ENCODE measurements around the gene XDH. TPM values are rescaled to one million over a fixed set of nuclear protein-coding genes. Genes with fewer than 3 reads are reported as not detected.

Gene XDH
- total RNA-seq, 1 donor from 2014 or later = 0.05 TPM

DNA sequence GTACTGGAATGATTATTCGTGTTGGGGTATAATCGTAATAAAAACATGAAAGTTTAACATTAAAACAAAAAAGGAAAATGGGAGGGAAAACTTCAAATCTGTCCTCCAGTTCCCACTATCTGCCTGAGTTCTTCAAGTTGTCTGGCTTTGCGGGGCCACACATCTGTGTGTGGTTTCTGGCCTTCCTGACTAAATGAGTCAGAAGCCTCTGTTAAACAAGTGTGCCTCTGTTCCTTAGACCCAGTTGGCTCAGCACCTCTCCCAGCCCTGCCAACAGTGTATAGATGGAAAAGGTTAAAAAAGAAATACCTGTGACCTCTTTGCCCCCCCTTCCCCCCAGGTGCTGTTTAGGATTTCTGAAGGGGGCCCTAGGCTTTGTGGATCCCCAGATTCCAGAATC is 30.2 kb downstream of the XDH start:
- H3K27me3 ChIP-seq (ENCODE audit: low read depth) = peaks cover 7% of the 10 kb centered on the region
- intact Hi-C loops (cut with micrococcal nuclease) = no loop called here
- H3K36me3 ChIP-seq = no peaks in the 10 kb centered on the region
- no peaks in the 10 kb centered on the region for H3K9me3 ChIP-seq (replicated peaks)
- no peak overlapping the region for H3K4me3 ChIP-seq
- H3K4me1 ChIP-seq = no peaks in the 10 kb centered on the region
- TF ChIP-seq, protein P1, sequence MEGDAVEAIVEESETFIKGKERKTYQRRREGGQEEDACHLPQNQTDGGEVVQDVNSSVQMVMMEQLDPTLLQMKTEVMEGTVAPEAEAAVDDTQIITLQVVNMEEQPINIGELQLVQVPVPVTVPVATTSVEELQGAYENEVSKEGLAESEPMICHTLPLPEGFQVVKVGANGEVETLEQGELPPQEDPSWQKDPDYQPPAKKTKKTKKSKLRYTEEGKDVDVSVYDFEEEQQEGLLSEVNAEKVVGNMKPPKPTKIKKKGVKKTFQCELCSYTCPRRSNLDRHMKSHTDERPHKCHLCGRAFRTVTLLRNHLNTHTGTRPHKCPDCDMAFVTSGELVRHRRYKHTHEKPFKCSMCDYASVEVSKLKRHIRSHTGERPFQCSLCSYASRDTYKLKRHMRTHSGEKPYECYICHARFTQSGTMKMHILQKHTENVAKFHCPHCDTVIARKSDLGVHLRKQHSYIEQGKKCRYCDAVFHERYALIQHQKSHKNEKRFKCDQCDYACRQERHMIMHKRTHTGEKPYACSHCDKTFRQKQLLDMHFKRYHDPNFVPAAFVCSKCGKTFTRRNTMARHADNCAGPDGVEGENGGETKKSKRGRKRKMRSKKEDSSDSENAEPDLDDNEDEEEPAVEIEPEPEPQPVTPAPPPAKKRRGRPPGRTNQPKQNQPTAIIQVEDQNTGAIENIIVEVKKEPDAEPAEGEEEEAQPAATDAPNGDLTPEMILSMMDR (IDR thresholded peaks at IDR 0.05; ENCODE audit: borderline replicate concordance) = no peak
- DNase-seq = no peak
- H3K27ac ChIP-seq (replicated peaks) = no peak overlapping the region

DNA sequence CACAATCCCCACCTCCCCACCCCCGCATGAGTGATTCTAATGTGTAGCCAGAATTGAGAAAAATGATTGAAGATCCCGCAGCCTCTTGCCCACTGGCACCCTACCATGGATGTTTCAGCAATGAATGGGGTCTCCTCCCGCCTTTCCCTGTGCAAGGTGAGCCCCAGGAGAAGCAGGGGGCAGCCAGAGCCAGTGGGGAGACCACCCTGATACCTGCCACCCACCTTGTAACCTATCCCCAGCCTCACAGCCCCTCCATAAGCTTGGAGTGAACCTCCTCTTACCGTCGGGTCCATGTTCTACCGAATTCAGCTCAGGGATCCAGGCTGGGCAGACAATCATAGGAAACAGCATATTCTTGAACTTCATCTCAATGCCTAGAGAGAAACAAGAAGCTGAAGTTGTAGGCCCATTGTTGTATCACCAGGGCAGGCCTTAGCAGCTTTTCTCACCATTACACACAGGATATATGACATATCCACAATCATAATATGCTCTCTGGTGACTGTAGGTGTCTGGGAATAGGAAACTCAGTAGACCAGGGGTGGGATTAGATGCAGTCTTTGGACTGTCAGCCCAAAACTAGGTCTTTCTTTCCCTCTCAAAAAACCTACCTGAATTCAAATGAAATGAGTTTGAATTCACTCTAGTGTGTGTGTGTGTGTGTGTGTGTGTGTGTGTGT is 30.9 kb downstream of the XDH start:
- H3K4me1 ChIP-seq = no peaks in the 10 kb centered on the region
- TF ChIP-seq, protein P1 (IDR thresholded peaks at IDR 0.05; ENCODE audit: borderline replicate concordance) = no peak
- intact Hi-C loops (cut with micrococcal nuclease) = no loop called here
- peaks cover 3% of the 10 kb centered on the region for H3K27me3 ChIP-seq (ENCODE audit: low read depth)
- no peak overlapping the region for H3K27ac ChIP-seq (replicated peaks)
- H3K9me3 ChIP-seq (replicated peaks) = no peaks in the 10 kb centered on the region
- no peaks in the 10 kb centered on the region for H3K36me3 ChIP-seq
- H3K4me3 ChIP-seq = no peak overlapping the region
- no peak for DNase-seq

DNA sequence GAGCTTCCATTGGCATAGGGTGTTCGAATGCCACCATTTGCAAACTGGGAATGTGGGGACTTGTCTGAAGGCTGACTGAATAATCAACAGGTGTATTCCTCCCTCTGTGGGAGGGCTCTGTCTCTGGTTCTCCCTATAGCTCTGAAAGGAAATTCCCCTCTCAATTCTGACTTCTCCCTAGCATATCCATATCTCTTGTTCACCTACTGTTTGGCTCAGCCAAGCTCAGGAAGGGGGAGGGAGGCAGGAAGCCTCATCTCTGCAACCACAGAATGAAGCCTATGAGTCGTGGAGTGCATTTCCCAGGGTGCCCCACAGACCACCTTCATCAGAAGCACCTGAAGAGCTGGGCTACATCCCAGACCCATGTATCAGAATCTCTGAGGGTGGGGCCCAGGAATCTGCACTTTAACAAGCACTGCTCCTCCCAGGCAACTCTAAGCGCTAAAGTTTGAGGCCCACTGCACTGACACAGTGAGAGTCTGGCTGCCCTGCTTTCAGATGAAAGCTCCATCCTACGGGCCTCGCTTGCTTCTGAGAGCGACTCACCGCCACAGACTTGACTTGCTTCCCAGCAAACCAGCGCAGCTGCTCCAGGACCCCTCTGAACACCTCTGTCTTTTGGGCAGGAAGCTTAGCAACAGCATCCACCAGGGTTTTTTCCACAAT is 32.0 kb downstream of the XDH start:
- H3K4me3 ChIP-seq = no peak overlapping the region
- H3K4me1 ChIP-seq = no peaks in the 10 kb centered on the region
- TF ChIP-seq, protein P1 (IDR thresholded peaks at IDR 0.05; ENCODE audit: borderline replicate concordance) = no peak
- no peaks in the 10 kb centered on the region for H3K27me3 ChIP-seq (ENCODE audit: low read depth)
- H3K9me3 ChIP-seq (replicated peaks) = no peaks in the 10 kb centered on the region
- H3K36me3 ChIP-seq = no peaks in the 10 kb centered on the region
- H3K27ac ChIP-seq (replicated peaks) = no peak overlapping the region
- no peak for DNase-seq
- intact Hi-C loops (cut with micrococcal nuclease) = no loop called here

DNA sequence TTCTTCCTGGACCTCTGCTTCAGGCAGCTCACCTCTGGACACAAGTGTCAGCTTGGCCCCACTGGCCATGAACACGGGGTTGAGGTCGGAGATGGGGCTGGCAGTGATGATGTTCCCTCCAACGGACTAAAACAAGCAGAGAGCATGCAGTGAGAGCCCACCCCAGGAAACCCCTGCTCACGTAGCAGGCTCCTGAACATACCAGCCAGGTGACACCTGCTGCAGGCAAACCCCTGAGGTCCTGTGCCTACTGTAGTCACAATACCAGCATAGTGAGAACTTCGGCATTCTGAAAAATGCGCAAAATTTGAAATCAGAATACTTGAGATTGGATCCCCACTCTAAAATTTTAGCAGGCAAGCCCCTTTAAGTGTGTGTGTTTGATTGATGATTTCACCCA is 32.9 kb downstream of the XDH start:
- TF ChIP-seq, protein P1 (IDR thresholded peaks at IDR 0.05; ENCODE audit: borderline replicate concordance) = no peak
- H3K27ac ChIP-seq (replicated peaks) = no peak overlapping the region
- no peaks in the 10 kb centered on the region for H3K36me3 ChIP-seq
- intact Hi-C loops (cut with micrococcal nuclease) = no loop called here
- H3K4me3 ChIP-seq = no peak overlapping the region
- no peaks in the 10 kb centered on the region for H3K4me1 ChIP-seq
- H3K27me3 ChIP-seq (ENCODE audit: low read depth) = no peaks in the 10 kb centered on the region
- no peaks in the 10 kb centered on the region for H3K9me3 ChIP-seq (replicated peaks)
- DNase-seq = no peak

DNA sequence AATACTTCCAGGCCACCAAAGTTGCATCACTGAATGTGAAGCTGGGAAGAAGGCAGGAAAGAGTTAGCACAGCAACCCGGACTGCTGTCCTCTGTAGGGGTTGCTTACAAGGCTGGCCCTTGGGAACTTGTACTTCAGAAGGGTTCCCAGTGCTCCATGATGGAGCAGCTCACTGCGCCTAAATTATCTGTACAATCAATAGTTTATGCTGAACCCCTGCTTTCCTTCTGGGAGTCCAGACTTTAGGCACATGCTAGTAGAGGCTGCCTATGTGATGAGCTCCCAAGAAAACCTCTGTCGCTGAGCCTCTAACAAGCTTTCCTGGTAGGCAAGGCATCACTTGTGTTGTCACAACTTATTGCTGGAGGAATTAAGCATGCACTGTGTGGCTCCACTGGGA is 34.3 kb downstream of the XDH start:
- intact Hi-C loops (cut with micrococcal nuclease) = no loop called here
- no peaks in the 10 kb centered on the region for H3K27me3 ChIP-seq (ENCODE audit: low read depth)
- TF ChIP-seq, protein P1 (IDR thresholded peaks at IDR 0.05; ENCODE audit: borderline replicate concordance) = no peak
- no peak for DNase-seq
- H3K9me3 ChIP-seq (replicated peaks) = no peaks in the 10 kb centered on the region
- H3K36me3 ChIP-seq = no peaks in the 10 kb centered on the region
- H3K4me1 ChIP-seq = no peaks in the 10 kb centered on the region
- H3K4me3 ChIP-seq = no peak overlapping the region
- H3K27ac ChIP-seq (replicated peaks) = no peak overlapping the region
